Fibroblast of lung (primary cell): Measurements from ENCODE around the gene PLXNB1. TPM values are rescaled to one million over a fixed set of nuclear protein-coding genes. Genes with fewer than 3 reads are reported as not detected.

Experiments
- DNase-seq, 2 donors: peaks; one replicate each; pipeline versions ENCODE4 v3.0.0 to v3.0.0-alpha.2; 2010; ENCODE audit warnings: low read depth in 2 of 2
- H2AFZ ChIP-seq: 2 replicates; pipeline ENCODE4 v1.5.1; 2012; ENCODE audit warnings: low read length, control low read depth, inconsistent platforms
- H3K27ac ChIP-seq: 2 replicates; pipeline ENCODE4 v1.5.1; 2011; ENCODE audit warnings: low read length, control low read depth; ENCODE audit not compliant: insufficient read depth
- H3K27me3 ChIP-seq: 2 replicates; pipeline ENCODE4 v1.5.1; 2011; ENCODE audit warnings: mild to moderate bottlenecking, low read length; ENCODE audit not compliant: control insufficient read depth, insufficient read depth
- H3K36me3 ChIP-seq: 2 replicates; pipeline ENCODE4 v1.5.1; 2011; ENCODE audit warnings: low read length; ENCODE audit not compliant: control insufficient read depth, insufficient read depth
- H3K4me1 ChIP-seq: 2 replicates; pipeline ENCODE4 v1.5.1; 2011; ENCODE audit warnings: low read length; ENCODE audit not compliant: control insufficient read depth, insufficient read depth; ENCODE audit errors: extremely low read depth
- H3K4me2 ChIP-seq: 2 replicates; pipeline ENCODE4 v1.5.1; 2011; ENCODE audit warnings: low read length, control low read depth; ENCODE audit not compliant: insufficient read depth; ENCODE audit errors: extremely low read depth
- H3K4me3 ChIP-seq, 4 experiments: fragments of 200-600 bp in 1 of 4; sonication (generic) in 1 of 4; replicated peaks in 1 of 4; 2 replicates each; pipeline ENCODE4 v1.5.1; 2011 to 2016; ENCODE audit warnings: low read length in 4 of 4, low read depth in 3 of 4, mild to moderate bottlenecking in 3 of 4, control low read depth in 2 of 4, inconsistent platforms in 1 of 4, mixed read lengths in 1 of 4; ENCODE audit not compliant: insufficient read depth in 1 of 4; ENCODE audit errors: control extremely low read depth in 1 of 4
- H3K79me2 ChIP-seq: 2 replicates; pipeline ENCODE4 v1.5.1; 2012; ENCODE audit warnings: mild to moderate bottlenecking, low read length, inconsistent platforms; ENCODE audit not compliant: control insufficient read depth, insufficient read depth
- H3K9ac ChIP-seq: 2 replicates; pipeline ENCODE4 v1.5.1; 2011; ENCODE audit warnings: mild to moderate bottlenecking, low read length, control low read depth; ENCODE audit not compliant: insufficient read depth
- H3K9me3 ChIP-seq: 2 replicates; pipeline ENCODE4 v1.5.1; 2012; ENCODE audit warnings: low read depth, low read length; ENCODE audit not compliant: control insufficient read depth, insufficient read depth
- H4K20me1 ChIP-seq: 2 replicates; pipeline ENCODE4 v1.5.1; 2011; ENCODE audit warnings: low read length; ENCODE audit not compliant: control insufficient read depth, insufficient read depth; ENCODE audit errors: extremely low read depth
- EZH2 ChIP-seq: IDR thresholded peaks from 2 replicates; pipeline ENCODE4 v1.5.1; 2012; ENCODE audit warnings: low read length, control low read depth, mild to moderate bottlenecking; ENCODE audit errors: missing control alignments
- polyA plus RNA-seq, 2 donors: library from polyadenylated mRNA; depleted of rRNA in 1 of 2; stranded (reverse) in 1 of 2; unstranded in 1 of 2; fragments of >200 nt; gene quantifications; 2 replicates each; pipeline ENCODE4 v1.2.1, GENCODE V29; 2011 to 2012; ENCODE audit warnings: missing spikeins in 1 of 2
- total RNA-seq: library from RNA; depleted of rRNA; stranded (reverse); fragments of >200 nt; gene quantifications from 2 replicates; pipeline ENCODE4 v1.2.1, GENCODE V29; 2014
- TF ChIP-seq, protein P1 (sequence below), 2 donors: IDR thresholded peaks in 1 of 2; conservative IDR thresholded peaks in 1 of 2; 1 replicate in 1 of 2; 2 replicates in 1 of 2; pipeline ENCODE4 v1.5.1; 2011 to 2012; ENCODE audit warnings: low read length in 2 of 2, control low read depth in 1 of 2, inconsistent platforms in 1 of 2, low read depth in 1 of 2, mild to moderate bottlenecking in 1 of 2

PLXNB1 gene
- total and polyA plus RNA-seq, 2 donors (not counting 1 experiment from before 2014, with no cell fraction given), result 12.8 to 44.6 TPM

- Histone ChIP-seq H3K79me2 (peaks cover 45% of the 10 kb centered on the region), H3K4me1 (peaks cover 13% of the 10 kb centered on the region), H4K20me1 (peaks cover 2% of the 10 kb centered on the region), H3K27me3 (no peaks in the 10 kb centered on the region), H3K36me3 (peaks cover 7% of the 10 kb centered on the region), H3K9ac (no peak overlapping the region), H3K4me3 (peak overlapping the region; percentile 86 to 94 (median 90)), H3K9me3 (no peaks in the 10 kb centered on the region), H3K4me2 (peak overlapping the region; percentile 99), H2AFZ (no peak overlapping the region), H3K27ac (no peak overlapping the region)
- TF ChIP-seq, protein P1, sequence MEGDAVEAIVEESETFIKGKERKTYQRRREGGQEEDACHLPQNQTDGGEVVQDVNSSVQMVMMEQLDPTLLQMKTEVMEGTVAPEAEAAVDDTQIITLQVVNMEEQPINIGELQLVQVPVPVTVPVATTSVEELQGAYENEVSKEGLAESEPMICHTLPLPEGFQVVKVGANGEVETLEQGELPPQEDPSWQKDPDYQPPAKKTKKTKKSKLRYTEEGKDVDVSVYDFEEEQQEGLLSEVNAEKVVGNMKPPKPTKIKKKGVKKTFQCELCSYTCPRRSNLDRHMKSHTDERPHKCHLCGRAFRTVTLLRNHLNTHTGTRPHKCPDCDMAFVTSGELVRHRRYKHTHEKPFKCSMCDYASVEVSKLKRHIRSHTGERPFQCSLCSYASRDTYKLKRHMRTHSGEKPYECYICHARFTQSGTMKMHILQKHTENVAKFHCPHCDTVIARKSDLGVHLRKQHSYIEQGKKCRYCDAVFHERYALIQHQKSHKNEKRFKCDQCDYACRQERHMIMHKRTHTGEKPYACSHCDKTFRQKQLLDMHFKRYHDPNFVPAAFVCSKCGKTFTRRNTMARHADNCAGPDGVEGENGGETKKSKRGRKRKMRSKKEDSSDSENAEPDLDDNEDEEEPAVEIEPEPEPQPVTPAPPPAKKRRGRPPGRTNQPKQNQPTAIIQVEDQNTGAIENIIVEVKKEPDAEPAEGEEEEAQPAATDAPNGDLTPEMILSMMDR (conservative IDR thresholded peaks at IDR 0.05 in 1 of 2, IDR thresholded peaks at IDR 0.05 in 1 of 2; ENCODE audit: low read depth in 1 of 2, low read length in 2 of 2), result no peak
- TF ChIP-seq EZH2, result no peak
- no peak for DNase-seq
Observed at GRCh38 chr3:48445277-48445882, 15.5 kb upstream of the PLXNB1 start.

GRCh38 chr3:48441940-48442339, 12.1 kb upstream of the PLXNB1 start:
- H3K4me1 ChIP-seq, result peaks cover 9% of the 10 kb centered on the region
- H4K20me1 ChIP-seq, result peaks cover 2% of the 10 kb centered on the region
- peak overlapping the region; percentile 28 for H3K27ac ChIP-seq
- H3K27me3 ChIP-seq, result no peaks in the 10 kb centered on the region
- DNase-seq, result no peak
- H3K4me3 ChIP-seq, result peak overlapping the region in 3 of 4 experiments; percentile 74 to 95 (median 85)
- no peaks in the 10 kb centered on the region for H3K9me3 ChIP-seq
- H3K4me2 ChIP-seq, result peak overlapping the region; percentile 86
- no peak overlapping the region for H2AFZ ChIP-seq
- peaks cover 34% of the 10 kb centered on the region for H3K79me2 ChIP-seq
- no peak overlapping the region for H3K9ac ChIP-seq
- TF ChIP-seq, protein P1 (conservative IDR thresholded peaks at IDR 0.05 in 1 of 2, IDR thresholded peaks at IDR 0.05 in 1 of 2; ENCODE audit: low read depth in 1 of 2, low read length in 2 of 2), result no peak
- TF ChIP-seq EZH2, result no peak
- H3K36me3 ChIP-seq, result peaks cover 7% of the 10 kb centered on the region

DNA sequence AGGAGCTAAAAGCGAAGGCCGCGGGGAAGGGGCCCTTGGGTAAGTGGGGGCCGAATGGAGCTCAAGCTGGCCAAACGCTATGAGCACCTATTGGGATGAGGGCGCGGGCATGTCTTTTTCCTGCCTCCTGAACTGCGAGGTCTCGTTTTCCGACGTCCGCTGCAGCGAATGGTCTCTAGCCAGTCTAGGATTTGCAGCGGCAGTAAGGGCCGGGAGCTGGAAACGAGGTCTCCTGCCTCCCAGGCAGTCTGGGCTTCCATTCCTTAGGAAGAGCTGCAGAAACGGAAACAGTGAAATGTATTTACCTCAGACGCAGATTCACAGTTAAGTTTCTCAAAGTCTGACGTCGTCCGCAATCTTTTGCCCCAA, 10.7 kb upstream of the PLXNB1 start:
- no peak overlapping the region for H2AFZ ChIP-seq
- H3K79me2 ChIP-seq, result peaks cover 28% of the 10 kb centered on the region

More for the DNA sequence above, 10.7 kb upstream of the PLXNB1 start:
- Histone ChIP-seq H3K36me3 (peaks cover 7% of the 10 kb centered on the region), H4K20me1 (peaks cover 2% of the 10 kb centered on the region), H3K4me3 (peak overlapping the region; percentile 71 to 95 (median 80)), H3K9ac (peak overlapping the region; percentile 89), H3K27me3 (no peaks in the 10 kb centered on the region), H3K4me2 (peak overlapping the region; percentile 69), H3K4me1 (peaks cover 6% of the 10 kb centered on the region), H3K9me3 (no peaks in the 10 kb centered on the region), H3K27ac (peak overlapping the region; percentile 91)
- TF ChIP-seq, protein P1 (conservative IDR thresholded peaks at IDR 0.05 in 1 of 2, IDR thresholded peaks at IDR 0.05 in 1 of 2; ENCODE audit: low read depth in 1 of 2, low read length in 2 of 2), result no peak
- no peak for TF ChIP-seq EZH2
- peak; percentile 19 to 28 for DNase-seq
